GF-D8 (cell line): Measurements from ENCODE around the gene TMEM131.
"Not testable (repeated sequence)": the region's sequence is repeated elsewhere in the genome, so short reads cannot be mapped to it uniquely, and the experiment has no call there.

Experiments
- DNase-seq: peaks from one replicate; lab custom pipeline; 2025; lab: John Stamatoyannopoulos, UW

The TMEM131 gene

DNA sequence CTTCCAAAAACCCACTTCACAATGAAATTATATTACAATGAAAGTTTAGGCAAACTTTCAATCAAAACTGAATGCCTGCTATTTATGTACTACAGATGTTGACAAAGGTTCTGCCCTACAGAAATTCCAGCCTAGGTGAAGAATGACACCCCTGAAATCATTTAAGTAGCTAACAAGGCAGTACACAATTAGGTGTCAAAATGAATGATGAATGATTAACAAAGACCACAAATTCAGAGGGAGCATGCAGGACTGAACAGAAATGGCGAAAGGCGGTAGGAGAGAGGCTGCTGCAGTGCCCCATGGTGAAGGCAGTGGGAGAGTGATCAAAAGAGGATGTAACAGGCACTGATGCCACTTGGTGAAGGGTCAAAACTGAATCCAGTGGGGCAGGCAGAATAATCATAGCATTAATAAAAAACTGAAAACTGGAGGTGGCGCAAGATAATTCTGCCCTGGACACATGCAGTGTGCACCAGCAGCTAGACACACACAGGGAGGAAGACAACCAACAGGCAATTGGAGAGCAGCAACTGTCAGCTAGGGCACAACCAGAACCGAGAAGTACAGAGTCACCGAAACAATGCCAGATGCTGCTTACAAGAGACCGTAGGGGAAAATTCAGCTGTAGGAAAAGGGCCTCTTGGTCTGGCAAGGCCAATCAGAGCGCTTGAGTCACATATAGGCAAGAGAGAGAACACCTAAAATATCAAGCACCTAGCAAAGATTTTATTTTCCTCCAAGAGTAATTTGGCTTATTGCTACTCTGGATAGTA is 4.5 kb downstream of the TMEM131 start:
- DNase-seq: no peak

DNA sequence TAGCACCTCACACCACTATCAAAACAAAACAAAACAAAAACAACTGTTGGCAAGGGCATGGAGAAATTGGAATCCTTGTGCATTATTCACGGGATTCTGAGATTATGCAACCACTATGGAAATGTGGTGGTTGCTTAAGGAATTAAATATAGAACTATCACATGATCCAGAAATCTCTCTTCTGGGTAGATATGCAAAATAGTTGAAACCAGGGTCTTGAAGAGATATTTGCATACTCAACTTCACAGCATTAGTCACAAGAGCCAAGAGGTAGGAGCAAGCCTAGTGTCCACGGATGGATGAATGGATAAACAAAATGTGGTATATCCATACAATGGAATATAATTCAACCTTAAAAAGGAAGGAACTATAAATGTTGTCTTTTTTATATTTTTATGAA is 7.0 kb downstream of the TMEM131 start:
- no peak for DNase-seq

DNA sequence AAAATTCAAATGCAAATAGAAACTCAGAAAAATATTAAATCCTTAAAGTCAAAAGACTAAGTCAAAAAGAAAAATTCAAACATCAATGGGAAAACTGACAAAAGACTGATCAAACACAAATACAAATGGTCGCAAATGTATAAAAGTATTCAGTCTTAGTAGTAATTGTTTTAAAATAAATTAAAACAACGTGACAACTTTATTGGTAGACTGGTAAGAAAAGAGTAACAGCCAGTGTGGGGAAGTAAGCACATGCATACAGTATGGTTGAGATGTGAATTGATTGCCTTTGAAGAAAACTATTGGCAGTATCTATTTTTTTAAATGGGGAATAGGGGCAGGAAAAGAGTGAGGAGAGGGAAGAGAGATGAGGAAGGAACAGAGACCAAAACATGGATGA is 9.8 kb downstream of the TMEM131 start:
- no peak for DNase-seq

DNA sequence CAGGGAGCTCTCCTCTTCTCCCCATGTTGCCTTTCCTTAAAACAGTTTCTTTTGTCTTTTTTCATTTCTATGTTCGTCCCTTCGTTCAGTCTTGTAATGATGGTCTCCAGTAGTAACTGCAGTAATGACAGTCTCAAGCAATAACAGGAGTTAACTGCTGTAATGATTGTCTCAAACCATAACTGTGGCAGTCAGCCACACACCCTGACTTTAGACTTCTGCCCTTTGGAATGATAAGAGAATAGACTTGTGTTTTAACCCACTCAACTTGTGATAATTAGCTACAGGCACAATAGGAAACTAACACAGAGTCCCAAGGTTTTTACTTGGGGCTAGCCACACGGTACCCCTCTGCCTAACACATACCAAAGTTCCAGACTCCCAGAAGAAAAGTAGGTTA is 12.1 kb downstream of the TMEM131 start:
- DNase-seq: no peak

DNA sequence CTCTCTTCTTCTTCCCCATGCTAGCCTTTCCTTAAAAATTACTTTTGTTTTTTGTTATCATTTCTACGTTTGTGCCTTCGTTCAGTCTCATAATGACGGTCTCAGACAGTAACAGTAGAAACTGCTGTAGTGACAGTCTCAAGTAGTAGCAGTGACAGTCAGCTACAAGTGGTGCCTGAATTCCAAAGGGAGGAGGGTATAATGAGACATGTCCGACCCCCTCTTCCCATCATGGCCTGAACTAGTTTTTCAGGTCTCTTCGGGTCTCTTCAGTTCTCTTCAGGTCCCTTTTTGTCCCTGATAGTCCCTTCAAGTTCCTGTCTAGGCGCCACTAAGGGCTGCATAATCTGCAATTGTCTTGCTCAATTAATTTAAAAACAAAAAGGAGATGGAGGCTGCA is 12.6 kb downstream of the TMEM131 start:
- DNase-seq: no peak

DNA sequence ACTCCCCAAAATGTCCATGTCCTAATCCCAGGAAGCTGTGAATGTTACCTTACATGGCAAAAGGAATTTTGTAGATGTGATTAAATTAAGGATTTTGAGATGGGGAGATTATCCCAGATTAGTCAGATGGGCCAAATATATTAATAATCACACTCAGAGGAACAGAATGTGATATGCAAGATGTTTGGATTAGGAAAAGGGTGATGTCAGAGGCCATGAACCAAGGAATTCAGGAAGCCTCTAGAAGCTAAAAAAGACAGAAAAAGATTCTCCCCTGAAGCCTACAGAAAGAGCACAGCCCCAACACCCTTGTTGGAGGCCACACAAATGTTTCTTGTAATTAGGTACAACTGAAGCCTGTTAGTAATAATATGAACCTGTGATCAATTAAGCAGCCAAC is 13.1 kb downstream of the TMEM131 start:
- DNase-seq: no peak

DNA sequence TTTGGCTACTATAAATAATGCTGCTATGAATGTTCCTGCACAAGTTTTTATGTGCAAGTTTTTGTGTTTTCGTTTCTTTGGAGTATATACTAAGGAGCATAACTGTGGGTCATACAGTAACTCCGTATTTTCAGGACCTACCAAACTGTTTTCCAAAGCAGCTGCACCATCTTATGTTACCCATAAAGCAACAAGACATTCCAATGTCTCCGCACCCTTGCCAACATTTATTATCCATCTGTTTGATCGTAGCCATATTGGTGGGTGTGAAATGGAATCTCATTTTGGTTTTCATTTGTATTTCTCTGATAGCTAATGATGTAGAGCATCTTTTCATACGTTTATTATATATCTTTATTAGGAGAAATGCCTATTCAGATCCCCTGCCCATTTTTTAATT is 13.8 kb downstream of the TMEM131 start:
- no peak for DNase-seq

DNA sequence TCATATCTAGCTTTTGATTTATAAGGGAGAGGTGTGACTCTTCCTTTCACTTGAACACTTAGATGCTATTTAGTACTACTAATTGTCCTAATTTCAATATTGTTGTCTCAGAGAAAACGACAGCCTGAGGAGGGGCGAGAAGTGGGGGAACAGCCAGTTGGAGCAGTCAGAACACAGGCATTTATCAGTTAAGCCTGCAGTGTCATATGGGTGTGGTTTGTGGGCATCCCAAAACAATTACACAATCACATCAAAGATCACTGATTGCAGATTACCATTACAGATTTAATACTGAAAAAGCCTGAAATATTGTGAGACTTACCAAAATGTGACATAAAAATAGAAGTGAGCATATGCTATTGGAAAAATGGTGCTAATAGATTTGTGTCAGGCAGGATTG is 15.8 kb downstream of the TMEM131 start:
- no peak for DNase-seq

DNA sequence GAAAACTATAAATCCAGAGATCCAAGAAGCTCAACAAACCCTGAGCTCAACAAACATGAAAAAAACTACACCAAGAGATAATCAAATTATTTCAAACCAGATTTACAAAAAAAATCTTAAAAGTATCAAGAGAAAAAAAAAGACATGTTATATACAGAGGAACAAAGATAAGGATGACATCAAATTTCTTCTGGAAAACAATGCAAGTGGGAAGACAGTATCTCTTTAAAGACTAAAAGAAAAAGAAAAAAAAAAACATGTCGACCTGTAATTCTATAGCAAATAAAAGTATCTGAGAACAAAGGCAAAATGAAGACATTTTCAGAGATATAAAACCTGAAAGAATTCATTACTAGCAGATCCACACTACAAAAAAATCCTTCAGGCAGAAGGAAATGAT is 21.3 kb downstream of the TMEM131 start:
- no peak for DNase-seq

DNA sequence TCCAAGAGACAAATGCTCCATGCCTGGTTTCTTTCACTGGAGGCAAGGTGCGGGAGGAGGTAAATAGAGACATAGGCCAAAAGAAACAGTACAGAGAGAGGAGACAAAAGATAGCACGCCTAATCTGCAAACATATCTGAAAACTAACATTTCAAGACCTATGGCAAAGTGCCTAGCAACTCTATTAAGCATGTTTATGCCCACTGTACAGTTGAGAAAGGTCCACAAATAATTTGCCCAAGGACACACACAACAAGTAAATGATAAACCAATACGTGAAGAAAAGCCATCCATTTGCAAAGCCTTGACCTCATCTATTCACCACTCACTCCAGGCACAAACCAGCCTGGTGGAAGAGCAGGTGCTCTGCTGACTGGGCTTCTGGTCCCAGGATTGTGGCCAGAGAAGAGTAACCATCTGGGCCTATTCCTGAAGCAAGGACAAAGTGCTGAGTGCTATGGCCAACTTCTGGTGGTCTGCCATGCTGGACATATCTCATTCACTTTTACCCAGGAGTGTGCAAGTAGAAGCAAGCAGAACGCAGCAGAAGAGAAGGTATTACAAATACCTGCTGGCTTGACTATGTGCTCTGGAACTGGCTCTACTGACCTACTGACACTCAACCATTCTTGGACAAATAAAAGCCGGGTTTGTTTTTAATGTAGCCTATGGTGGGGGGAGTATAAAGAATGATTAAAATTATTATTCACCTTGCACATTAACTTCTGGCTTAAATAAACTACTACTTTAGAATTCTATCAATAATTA is 25.3 kb downstream of the TMEM131 start:
- DNase-seq: no peak

DNA sequence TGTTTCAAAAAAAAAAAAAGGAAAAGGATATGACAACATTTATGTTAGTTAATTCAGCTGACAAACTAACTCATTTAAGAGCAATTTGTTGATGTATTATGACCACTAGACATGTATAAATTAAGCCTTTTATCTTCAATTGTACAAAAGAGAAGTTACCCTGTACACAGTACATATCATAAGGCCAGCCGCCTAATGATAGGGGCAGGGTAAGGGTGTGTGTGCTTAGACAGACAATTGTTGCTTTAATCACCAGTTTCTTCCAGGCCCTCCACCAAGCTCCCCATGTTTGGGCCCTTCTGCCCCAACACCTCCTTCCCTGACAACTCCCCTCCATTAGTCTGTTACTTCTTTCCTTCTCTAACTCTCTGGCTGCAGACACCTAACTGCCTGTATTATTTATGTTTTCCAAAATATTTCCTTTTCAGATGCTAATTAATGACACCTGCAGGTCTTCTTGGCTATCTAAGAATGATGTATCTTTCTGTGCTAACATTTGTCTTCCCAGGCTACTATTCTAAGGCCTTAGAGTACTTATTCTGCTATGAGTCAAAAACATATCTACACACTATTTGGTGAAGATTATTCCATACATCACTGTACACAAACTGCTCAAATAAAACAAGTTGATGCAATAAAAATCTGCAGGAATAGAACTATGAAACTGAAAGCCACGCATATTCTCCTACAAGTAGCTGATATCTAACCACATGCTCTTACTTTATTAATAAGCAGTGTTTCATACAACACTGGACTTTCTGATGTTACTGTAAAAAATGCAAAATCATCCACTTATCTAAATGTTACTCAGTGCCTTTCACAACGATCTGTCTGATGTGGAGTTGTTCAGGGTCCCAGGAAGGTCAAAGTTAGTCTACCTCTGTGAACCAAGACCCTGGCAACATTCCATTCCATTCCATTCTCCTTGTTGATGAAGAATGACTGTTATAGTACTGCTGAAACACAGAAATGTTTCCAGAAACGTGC is 26.4 kb downstream of the TMEM131 start:
- no peak for DNase-seq

DNA sequence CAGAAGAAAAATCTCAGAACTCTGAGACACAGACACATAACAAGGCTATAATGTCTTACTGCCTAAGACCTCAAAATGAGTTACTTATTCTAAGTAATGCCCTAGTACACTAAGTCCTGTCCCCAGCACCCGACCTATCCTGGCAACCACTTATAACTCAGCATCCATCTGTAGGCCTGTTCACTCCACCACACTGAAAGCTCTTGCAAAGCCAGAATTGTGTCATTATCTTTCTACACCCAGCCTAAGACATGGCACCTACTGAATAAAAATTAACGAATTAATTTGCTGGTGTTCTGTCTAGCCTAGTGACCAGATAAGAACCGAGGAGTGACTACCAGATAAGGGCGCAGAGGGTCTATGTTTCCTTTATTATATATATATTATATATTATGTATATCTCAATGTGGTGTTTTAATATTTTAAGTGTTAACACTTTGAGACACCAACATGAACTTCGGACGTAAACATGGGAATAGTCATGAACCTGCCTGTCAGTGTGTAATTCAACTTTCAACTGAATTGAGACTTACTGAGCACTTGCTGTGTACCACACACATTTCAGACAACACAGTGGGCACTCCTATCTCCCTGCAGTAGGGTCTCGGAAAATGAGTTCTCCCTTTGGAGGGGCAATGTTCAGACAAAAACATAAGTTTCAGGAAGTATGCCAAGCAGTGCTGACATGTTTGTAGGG is 27.7 kb downstream of the TMEM131 start:
- DNase-seq: no peak

DNA sequence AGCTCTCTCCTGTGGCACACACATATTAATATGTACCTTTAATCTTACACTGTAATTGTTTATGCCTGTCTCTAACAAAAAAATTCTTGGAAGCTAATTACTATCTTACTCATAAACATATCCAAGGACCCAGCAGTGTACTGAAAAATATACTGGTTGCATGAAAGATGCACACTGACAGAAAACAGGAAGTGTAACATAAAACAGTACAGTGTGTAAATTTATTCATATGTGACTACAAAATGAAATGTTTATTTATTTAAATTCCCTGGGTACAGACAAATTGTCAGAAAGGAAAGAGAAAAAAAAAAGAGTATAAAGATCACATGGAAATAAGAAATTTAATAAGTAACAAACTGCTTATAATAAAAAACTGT is 28.5 kb downstream of the TMEM131 start:
- no peak for DNase-seq

DNA sequence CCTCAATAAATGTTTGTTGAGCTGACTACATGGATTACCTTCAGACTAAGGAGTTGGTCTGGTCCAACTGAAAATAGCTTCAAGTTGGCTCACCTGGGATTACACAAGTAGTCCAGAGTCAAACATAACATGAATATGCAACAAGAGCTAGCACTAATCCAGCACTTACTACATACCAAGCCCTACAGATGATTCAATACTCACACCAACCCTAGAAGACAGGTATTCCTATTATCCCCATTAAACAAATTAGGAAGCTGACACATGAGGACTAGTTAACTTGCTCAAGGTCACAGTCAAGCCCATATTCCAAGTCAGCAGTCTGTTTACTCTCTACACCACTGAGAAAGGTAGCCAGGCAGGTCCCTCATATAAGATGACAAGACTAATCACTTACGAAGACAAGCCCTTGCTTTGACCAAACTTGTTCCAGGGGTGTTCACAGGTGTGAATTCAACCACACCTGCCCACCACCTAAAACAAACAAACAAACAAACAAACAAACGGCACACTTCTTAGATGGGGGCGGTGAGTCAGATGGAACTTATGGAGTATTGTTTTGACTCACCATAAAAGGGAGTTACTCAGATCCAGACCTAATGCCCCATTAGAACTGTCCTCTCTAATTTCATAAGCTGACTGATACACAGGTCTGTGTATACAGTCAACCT is 29.1 kb downstream of the TMEM131 start:
- no peak for DNase-seq

DNA sequence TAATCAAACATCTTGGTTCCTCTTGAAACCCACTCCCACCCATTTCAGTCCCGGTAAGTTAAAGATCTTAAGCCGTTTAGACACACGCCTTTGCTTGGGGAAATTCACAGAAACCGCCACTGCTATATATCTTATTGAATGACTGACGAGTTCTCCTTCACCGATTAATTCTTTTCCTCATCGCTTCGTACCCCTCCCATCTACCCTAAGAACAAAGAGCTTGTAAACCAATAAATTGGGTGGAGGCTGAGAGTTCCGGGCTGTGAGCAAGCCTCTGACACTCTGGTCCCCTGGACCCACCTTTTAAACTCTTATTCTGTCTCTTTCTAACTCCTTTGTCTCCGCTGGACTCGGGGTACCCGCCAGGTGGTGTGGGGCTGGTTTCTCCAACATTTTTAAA is 30.6 kb downstream of the TMEM131 start:
- no peak for DNase-seq

DNA sequence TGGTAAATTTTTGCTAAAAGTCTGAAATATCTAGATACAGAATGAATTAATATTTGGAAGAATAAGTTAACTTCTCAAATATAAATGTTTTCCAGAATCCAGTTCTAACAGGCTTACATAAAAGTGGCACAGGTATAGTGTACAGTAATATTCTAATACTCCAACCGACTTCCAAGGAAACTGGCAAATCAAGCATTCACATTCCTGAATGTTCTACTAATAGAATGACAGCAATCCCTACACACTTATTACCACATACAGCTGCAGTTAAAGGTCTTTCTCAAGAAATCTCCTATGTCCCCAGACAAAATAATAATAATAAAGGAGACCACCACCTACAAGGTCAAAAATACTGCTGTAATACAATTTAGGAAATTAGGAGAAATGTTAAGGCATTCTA is 31.9 kb downstream of the TMEM131 start:
- DNase-seq: no peak

DNA sequence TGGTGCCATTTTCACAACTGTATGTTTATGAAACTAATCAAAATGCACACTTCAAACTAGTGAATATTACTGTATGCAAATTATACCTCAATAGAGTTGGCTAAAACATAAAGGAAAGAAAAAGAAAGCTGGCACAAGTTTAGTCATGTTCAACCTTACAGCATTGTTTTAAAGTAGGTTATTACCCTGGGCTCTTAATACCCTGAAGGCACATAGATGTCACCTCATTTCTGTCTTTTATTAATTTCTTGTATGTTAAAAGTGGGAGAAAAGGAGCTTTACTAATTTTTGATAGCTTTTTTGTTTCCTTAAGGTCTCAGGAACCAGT is 32.7 kb downstream of the TMEM131 start:
- no peak for DNase-seq

DNA sequence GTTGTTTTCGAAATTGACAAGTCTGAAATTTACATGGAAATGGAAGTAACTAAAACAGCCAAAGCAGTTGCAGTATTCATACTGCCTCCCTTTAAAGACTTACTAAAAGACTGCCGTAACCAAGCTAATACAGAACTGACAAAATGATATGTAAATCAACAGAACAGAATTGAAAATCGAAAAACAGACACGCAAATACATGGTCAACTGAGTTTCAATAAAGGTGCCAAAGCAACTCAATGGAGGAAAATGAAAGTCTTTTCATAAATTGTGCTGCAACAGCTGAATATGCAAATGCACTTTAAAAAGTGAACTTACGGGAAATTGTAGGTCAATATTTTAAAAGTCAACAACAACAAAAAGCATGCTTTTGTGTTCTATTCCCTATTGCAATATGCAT is 34.2 kb downstream of the TMEM131 start:
- no peak for DNase-seq

DNA sequence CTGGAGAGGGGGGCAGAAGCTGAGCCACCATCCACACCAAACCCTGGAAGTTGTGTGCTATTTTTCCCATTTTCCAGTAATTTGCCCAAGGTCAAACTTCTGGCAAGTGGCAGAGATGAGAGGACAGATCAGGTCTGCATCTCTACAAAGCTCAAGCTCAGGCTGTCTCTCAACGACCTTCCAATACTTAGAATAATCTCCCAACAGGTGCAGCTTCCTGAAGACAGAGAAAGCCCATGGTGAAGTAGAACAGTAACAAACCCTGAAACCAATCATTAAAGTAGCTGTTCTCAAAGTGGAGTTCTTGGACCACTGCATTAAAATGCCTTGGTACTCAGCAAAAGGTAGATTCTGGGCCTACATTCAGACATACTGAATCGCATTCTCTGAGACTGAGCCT is 37.6 kb downstream of the TMEM131 start:
- no peak for DNase-seq

DNA sequence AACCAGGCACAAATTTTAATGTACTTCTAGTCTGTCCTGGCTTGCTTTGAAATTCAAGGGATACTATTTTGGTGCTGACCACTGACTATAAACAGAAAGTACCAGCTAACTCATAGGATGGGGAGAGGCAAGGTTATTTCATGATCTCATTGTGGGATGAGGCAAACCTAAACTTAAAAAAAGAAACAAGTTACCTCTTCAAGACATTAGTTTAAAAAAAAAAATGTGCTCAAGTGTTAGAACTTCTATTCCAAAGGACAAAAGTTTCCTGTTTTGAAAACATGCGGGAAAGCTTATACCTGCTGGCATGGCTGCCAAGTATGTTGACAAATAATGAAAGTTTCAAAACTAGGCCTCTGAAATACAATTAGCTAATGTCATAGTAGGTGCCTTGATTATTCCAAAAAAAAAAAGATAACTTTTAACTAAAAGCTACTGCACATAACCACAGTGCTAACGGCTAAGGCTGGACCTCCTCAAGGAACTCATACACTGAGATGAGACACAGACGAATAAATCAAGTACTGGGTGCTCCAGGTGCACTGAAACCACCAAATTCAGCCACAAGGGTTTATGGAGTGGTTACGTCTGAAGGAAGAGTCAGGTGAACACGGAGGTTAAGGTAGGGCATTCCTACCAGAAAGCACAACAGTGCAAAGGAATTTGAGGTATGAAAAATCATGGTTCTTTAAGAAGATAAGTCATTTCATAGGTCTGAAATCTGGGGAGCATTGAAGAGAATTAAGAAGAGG is 38.1 kb downstream of the TMEM131 start:
- no peak for DNase-seq

DNA sequence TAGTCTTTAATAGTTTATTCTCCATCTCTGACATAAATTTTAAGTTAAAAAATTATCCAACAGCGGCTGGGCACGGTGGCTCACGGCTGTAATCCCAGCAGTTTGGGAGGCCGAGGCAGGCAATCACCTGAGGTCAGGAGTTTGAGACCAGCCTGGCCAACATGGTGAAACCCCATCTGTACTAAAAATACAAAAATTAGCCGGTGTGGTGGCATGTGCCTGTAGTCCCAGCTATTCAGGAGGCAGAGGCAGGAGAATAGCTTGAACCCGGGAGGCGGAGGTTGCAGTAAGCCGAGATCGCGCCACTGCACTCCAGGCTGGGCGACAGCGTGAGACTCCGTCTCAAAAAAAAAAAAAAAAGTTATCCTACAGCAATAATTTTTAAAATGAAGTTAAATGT is 39.0 kb downstream of the TMEM131 start:
- DNase-seq: not testable (repeated sequence)
